GM10248 (cell line): ENCODE results near the gene KDM5B.
"Not testable (repeated sequence)": the region's sequence is repeated elsewhere in the genome, so short reads cannot be mapped to it uniquely, and the experiment has no call there.

Source experiments
- CTCF ChIA-PET: fragments of 300-600 bp; sonication (Branson Sonifier 250); formaldehyde crosslinking; extraction: SDS; loops from one replicate; lab custom pipeline; 2021; ENCODE audit warnings: antibody characterized with exemption; lab: Yijun Ruan, JAX
- POLR2A ChIA-PET: fragments of 350-650 bp; sonication (Branson Sonifier 250); formaldehyde crosslinking; extraction: SDS; loops from one replicate; lab custom pipeline; 2020; ENCODE audit warnings: antibody characterized with exemption; lab: Yijun Ruan, JAX
- DNase-seq: peaks from one replicate; pipeline ENCODE4 v3.0.0; 2012; ENCODE audit errors: extremely low spot score
- CTCF ChIP-seq: IDR thresholded peaks from 2 replicates; pipeline ENCODE4 v1.5.1; 2012; ENCODE audit warnings: mild to moderate bottlenecking, low read depth; ENCODE audit errors: extremely low read depth, missing control alignments, control extremely low read depth

Gene KDM5B

GRCh38 chr1:202756391-202756790, 51.8 kb downstream of the KDM5B start:
- no peak for TF ChIP-seq CTCF
- ChIA-PET POLR2A (no interaction called here), CTCF (no interaction called here)
- no peak for DNase-seq

GRCh38 chr1:202754293-202754692, 53.9 kb downstream of the KDM5B start:
- no peak for TF ChIP-seq CTCF

GRCh38 chr1:202752774-202753173, 55.4 kb downstream of the KDM5B start:
- no peak for TF ChIP-seq CTCF
- DNase-seq = no peak
- CTCF ChIA-PET = interaction anchor here (1.1 to 2.2 kb wide), 5 partner anchors 9 to 100 kb away, joined by 3 to 13 read pairs (median 4); no protein-coding TSS in a partner anchor
- POLR2A ChIA-PET = no interaction called here

More at GRCh38 chr1:202754293-202754692, 53.9 kb downstream of the KDM5B start:
- ChIA-PET CTCF (no interaction called here), POLR2A (no interaction called here)
- no peak for DNase-seq

- CTCF ChIA-PET = interaction anchor here (0.7 to 2.6 kb wide), 10 partner anchors 9 to 217 kb away, joined by 3 to 13 read pairs (median 4); no protein-coding TSS in a partner anchor
- no peak for DNase-seq
- TF ChIP-seq CTCF = no peak
- POLR2A ChIA-PET = no interaction called here
Observed at GRCh38 chr1:202750761-202751160, 57.5 kb downstream of the KDM5B start.

GRCh38 chr1:202750024-202750423, 58.2 kb downstream of the KDM5B start:
- ChIA-PET POLR2A (no interaction called here), CTCF (interaction anchor here (0.7 to 2.6 kb wide), 7 partner anchors 9 to 218 kb away, joined by 3 to 8 read pairs (median 4); no protein-coding TSS in a partner anchor)
- TF ChIP-seq CTCF = no peak
- DNase-seq = no peak

- CTCF ChIA-PET = interaction anchor here (1.1 kb wide), 1 partner anchor 25 kb away, joined by 4 read pairs; no protein-coding TSS in a partner anchor
- DNase-seq = no peak
- no peak for TF ChIP-seq CTCF
- POLR2A ChIA-PET = interaction anchor here (0.7 kb wide), 1 partner anchor 18 kb away, joined by 3 read pairs; no protein-coding TSS in a partner anchor
Observed at GRCh38 chr1:202745323-202745888, 62.8 kb downstream of the KDM5B start.

GRCh38 chr1:202744770-202745169, 63.5 kb downstream of the KDM5B start:
- POLR2A ChIA-PET, DNase-seq: not testable (repeated sequence)
- CTCF ChIA-PET = interaction anchor here (1.1 kb wide), 1 partner anchor 25 kb away, joined by 4 read pairs; no protein-coding TSS in a partner anchor
